Karpas-422 (cell line): ENCODE results near the gene NOL4L. TPM values are rescaled to one million over a fixed set of nuclear protein-coding genes. Genes with fewer than 3 reads are reported as not detected.

Experiments
- DNase-seq: peaks from one replicate; pipeline ENCODE4 v3.0.0-alpha.2; 2015
- H2AFZ ChIP-seq: fragments of 200-600 bp; sonication (generic); 2 replicates; pipeline ENCODE4 v1.6.1; 2014; ENCODE audit warnings: antibody characterized with exemption, low read length, mixed read lengths
- H3K27ac ChIP-seq: fragments of 200-600 bp; sonication (generic); 2 replicates; pipeline ENCODE4 v1.5.1; 2014; ENCODE audit warnings: mild to moderate bottlenecking, low read length, moderate library complexity
- H3K27me3 ChIP-seq: fragments of 200-600 bp; sonication (generic); 2 replicates; pipeline ENCODE4 v1.6.1; 2014; ENCODE audit warnings: low read length, mixed read lengths
- H3K36me3 ChIP-seq: fragments of 200-600 bp; sonication (generic); 2 replicates; pipeline ENCODE4 v1.6.1; 2014; ENCODE audit warnings: low read length, mixed read lengths; ENCODE audit not compliant: insufficient read depth
- H3K4me1 ChIP-seq: fragments of 200-600 bp; sonication (generic); 2 replicates; pipeline ENCODE4 v1.6.1; 2014; ENCODE audit warnings: mild to moderate bottlenecking, low read length, mixed read lengths
- H3K4me2 ChIP-seq: fragments of 200-600 bp; sonication (generic); 2 replicates; pipeline ENCODE4 v1.6.1; 2014; ENCODE audit warnings: low read length, low read depth, mild to moderate bottlenecking; ENCODE audit not compliant: poor library complexity, severe bottlenecking
- H3K4me3 ChIP-seq: fragments of 200-600 bp; sonication (generic); 2 replicates; pipeline ENCODE4 v1.5.1; 2014; ENCODE audit warnings: mild to moderate bottlenecking, antibody characterized with exemption, low read length, mixed read lengths
- H3K79me2 ChIP-seq: fragments of 200-600 bp; sonication (generic); 2 replicates; pipeline ENCODE4 v1.6.1; 2014; ENCODE audit warnings: mild to moderate bottlenecking, low read length, mixed read lengths
- H3K9ac ChIP-seq: fragments of 200-600 bp; sonication (generic); 2 replicates; pipeline ENCODE4 v1.6.0; 2014; ENCODE audit warnings: low read length
- H3K9me2 ChIP-seq: fragments of 200-600 bp; sonication (generic), shearing (Covaris generic); replicated peaks from 2 replicates; pipeline ENCODE4 v1.6.0; 2014; ENCODE audit warnings: mild to moderate bottlenecking, low read length, moderate library complexity; ENCODE audit not compliant: insufficient read depth
- H3K9me3 ChIP-seq: fragments of 300-700, 200-600 bp; sonication (generic); 2 replicates; pipeline ENCODE4 v1.6.1; 2014; ENCODE audit warnings: low read length, mixed read lengths
- H4K20me1 ChIP-seq: fragments of 200-600 bp; sonication (generic); 2 replicates; pipeline ENCODE4 v1.6.1; 2014; ENCODE audit warnings: mild to moderate bottlenecking, antibody characterized with exemption, low read length, low read depth; ENCODE audit not compliant: insufficient read depth
- total RNA-seq: library from RNA; depleted of rRNA; stranded (reverse); fragments of >200 nt; shearing (Covaris generic); gene quantifications from 2 replicates; pipeline ENCODE4 v1.2.3, GENCODE V29; 2014; ENCODE audit warnings: low replicate concordance

The NOL4L gene
- total RNA-seq, 1 experiment from 2014 or later = 1.5 TPM

DNA sequence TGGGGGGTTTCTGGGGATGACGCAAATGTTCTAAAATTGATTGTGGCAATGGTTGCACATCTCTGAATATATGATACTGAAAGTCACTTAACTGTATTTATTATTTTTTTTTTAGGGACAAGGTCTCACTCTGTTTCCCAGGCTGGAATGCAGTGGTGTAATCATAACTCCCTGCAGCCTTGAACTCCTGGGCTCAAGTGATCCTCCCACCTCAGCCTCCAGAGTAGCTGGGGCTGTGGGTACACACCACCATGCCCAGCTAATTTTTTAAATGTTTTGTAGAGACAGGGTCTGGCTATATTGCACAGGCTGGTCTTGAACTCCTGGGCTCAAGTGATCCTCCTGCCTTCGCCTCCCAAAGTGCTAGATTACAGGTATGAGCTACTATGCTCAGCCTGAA lies 33.4 kb downstream of the NOL4L start:
- Histone ChIP-seq H3K4me3 (no peak overlapping the region), H3K36me3 (no peaks in the 10 kb centered on the region), H3K4me1 (no peaks in the 10 kb centered on the region), H3K79me2 (no peaks in the 10 kb centered on the region), H3K9ac (no peak overlapping the region), H3K9me3 (no peaks in the 10 kb centered on the region), H3K27me3 (no peaks in the 10 kb centered on the region), H3K9me2 (no peaks in the 10 kb centered on the region), H3K27ac (no peak overlapping the region), H3K4me2 (no peak overlapping the region), H2AFZ (no peak overlapping the region), H4K20me1 (no peaks in the 10 kb centered on the region)
- DNase-seq = no peak

DNA sequence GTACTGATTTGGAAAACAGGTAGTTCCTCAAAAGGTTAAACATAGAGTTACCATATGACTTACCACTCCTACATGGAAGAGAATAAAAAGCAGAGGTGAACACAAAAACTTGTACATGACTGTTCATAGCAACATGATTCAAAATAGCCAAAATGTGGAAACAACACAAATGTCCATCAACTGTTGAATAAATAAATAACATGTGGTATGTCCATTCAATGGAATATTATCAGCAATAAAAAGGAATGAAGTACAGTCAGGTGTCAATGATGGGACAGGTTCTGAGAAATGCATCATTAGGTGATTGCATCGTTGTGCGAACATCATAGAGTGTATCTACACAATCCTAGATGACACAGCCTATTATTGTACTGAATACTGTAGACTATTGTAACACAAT lies 35.3 kb downstream of the NOL4L start:
- DNase-seq = no peak
- Histone ChIP-seq H3K9me2 (no peaks in the 10 kb centered on the region), H3K4me2 (no peak overlapping the region), H2AFZ (no peak overlapping the region), H3K4me3 (no peak overlapping the region), H3K27ac (no peak overlapping the region), H3K9ac (no peak overlapping the region), H3K4me1 (no peaks in the 10 kb centered on the region), H3K27me3 (no peaks in the 10 kb centered on the region), H3K36me3 (no peaks in the 10 kb centered on the region), H3K9me3 (no peaks in the 10 kb centered on the region), H3K79me2 (no peaks in the 10 kb centered on the region), H4K20me1 (no peaks in the 10 kb centered on the region)

DNA sequence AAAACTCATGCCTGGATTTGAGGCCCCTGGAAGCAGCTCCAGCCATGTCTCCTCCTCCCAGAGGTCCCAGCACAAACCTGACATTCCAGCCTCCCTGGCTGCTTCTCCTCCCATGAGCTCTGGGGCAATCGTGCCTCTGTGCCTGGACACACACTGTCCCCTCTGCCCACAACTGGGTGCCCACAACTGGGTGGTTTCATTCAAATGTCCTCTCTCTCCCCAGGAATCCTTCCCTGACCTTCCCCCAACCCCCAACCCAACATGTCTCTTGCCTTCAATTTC lies 37.4 kb downstream of the NOL4L start:
- Histone ChIP-seq H3K4me3 (no peak overlapping the region), H3K27me3 (no peaks in the 10 kb centered on the region), H3K9ac (no peak overlapping the region), H3K4me2 (no peak overlapping the region), H3K27ac (no peak overlapping the region), H2AFZ (no peak overlapping the region), H3K79me2 (no peaks in the 10 kb centered on the region), H3K9me3 (no peaks in the 10 kb centered on the region), H4K20me1 (no peaks in the 10 kb centered on the region), H3K4me1 (no peaks in the 10 kb centered on the region), H3K36me3 (no peaks in the 10 kb centered on the region), H3K9me2 (no peaks in the 10 kb centered on the region)
- no peak for DNase-seq

DNA sequence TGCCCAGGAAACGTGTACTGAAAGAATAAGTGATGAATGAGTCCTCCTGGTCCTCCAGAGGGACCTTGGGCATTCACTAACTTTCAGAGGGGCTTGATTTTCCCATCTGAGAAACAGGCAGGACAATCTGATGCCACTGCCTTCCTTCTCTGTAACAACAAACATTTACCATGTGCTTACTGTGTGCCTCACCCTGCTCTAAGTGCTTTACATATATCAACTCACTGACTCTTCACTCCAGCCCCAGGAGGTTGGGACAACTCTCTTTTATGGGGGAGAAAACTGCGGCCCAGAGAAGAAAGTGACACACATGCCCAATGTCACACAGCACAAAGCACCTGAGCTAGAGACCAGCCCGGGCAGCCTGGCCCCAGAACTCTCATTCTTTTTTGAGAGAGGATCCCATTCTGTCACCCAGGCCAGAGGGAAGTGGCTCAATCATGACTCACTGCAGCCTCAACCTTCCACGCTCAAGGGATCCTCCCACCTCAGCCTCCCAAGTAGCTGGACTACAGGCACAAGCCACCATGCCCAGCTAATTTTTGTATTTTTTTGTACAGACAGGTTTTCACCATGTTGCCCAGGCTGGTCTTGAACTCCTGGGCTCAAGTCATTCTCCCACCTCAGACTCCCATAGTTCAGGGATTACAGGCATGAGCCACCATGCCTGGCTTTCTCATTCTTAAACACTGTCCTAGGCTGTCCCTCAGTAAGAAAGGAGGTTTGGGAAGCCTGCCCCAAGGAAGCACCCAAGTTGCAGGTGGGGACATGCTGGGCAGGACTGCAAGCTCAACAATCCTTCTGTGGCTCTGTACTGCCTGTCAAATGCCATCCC lies 38.0 kb downstream of the NOL4L start:
- no peak overlapping the region for H3K27ac ChIP-seq
- no peaks in the 10 kb centered on the region for H3K9me3 ChIP-seq
- no peaks in the 10 kb centered on the region for H3K4me1 ChIP-seq
- no peaks in the 10 kb centered on the region for H3K79me2 ChIP-seq
- H3K27me3 ChIP-seq = no peaks in the 10 kb centered on the region
- no peak overlapping the region for H3K9ac ChIP-seq
- H3K9me2 ChIP-seq = no peaks in the 10 kb centered on the region
- no peak overlapping the region for H2AFZ ChIP-seq
- H3K36me3 ChIP-seq = no peaks in the 10 kb centered on the region
- H3K4me3 ChIP-seq = no peak overlapping the region
- no peak overlapping the region for H3K4me2 ChIP-seq
- no peak for DNase-seq
- H4K20me1 ChIP-seq = no peaks in the 10 kb centered on the region

DNA sequence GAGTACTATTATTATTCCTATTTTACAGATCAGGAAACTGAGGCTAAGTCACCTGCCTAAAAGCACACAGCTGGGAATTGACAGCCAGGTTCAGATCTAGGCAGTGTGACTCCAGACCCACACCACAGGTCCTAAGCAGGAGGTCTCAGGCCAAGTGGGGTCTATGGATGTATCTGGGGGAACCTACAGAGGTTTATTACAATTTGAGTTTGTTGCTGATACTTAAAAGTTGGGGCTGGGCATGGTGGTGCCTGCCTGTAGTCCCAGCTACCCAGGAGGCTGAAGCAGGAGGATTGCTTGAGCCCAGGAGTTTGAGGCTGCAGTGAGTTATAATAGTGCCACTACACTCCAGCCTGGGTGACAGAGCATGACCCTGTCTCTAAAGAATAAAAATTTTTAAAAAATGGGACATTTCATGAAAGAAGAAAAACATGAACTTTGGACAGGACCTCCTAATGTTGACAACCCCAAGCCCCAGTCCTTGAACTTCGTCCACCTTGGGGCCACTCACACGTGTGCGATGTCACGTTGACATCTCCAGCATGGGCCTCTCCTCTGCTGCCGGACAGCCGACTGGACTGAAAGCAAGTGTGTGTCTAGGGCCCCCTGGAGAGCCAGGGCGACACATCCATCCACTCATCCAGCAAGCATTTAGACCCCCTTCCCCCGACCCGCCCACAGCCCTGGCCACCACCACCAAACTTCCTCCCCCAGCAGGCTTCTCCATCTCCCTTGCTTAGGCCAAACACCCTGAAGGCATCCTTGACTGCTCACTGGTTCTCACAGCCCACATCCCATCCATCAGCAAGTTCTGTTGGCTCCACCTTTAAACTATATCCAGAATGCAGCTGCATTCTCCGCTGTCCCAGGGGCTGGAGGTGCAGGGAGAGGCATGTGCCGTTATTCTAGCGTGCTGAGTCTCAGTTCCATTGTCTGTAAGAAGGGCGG lies 40.0 kb downstream of the NOL4L start:
- Histone ChIP-seq H3K4me2 (no peak overlapping the region), H3K9ac (no peak overlapping the region), H3K9me3 (no peaks in the 10 kb centered on the region), H3K27me3 (no peaks in the 10 kb centered on the region), H3K36me3 (no peaks in the 10 kb centered on the region), H2AFZ (no peak overlapping the region), H3K4me1 (no peaks in the 10 kb centered on the region), H3K27ac (no peak overlapping the region), H3K9me2 (no peaks in the 10 kb centered on the region), H3K4me3 (no peak overlapping the region), H4K20me1 (no peaks in the 10 kb centered on the region), H3K79me2 (no peaks in the 10 kb centered on the region)
- no peak for DNase-seq

DNA sequence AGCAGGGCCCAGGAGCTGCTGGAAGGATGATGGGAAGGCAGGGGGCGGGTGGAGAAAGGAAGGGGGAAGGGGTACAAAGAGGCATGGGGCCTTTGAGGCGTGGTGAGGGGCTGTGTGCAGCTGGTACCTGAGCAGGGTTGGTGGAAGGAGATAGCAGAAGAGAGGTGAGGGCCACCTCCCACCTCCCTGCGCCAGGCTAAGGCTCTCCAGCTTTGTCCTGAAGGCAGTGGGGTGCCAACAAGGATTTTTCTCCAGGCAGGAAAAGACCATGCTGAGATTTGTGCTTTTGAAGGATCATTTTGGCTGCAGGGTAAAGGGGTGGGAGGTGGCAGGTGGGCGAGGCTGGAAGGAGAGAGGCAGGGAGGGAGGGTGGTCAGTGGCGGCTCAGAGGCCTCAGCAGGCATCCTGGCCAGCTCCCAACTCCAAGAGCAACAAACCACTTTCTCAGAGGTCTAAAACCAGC lies 40.8 kb downstream of the NOL4L start:
- Histone ChIP-seq H3K4me2 (no peak overlapping the region), H3K79me2 (no peaks in the 10 kb centered on the region), H2AFZ (no peak overlapping the region), H4K20me1 (no peaks in the 10 kb centered on the region), H3K9ac (no peak overlapping the region), H3K9me3 (no peaks in the 10 kb centered on the region), H3K27ac (no peak overlapping the region), H3K27me3 (no peaks in the 10 kb centered on the region), H3K4me3 (no peak overlapping the region), H3K9me2 (no peaks in the 10 kb centered on the region), H3K4me1 (no peaks in the 10 kb centered on the region), H3K36me3 (no peaks in the 10 kb centered on the region)
- no peak for DNase-seq

DNA sequence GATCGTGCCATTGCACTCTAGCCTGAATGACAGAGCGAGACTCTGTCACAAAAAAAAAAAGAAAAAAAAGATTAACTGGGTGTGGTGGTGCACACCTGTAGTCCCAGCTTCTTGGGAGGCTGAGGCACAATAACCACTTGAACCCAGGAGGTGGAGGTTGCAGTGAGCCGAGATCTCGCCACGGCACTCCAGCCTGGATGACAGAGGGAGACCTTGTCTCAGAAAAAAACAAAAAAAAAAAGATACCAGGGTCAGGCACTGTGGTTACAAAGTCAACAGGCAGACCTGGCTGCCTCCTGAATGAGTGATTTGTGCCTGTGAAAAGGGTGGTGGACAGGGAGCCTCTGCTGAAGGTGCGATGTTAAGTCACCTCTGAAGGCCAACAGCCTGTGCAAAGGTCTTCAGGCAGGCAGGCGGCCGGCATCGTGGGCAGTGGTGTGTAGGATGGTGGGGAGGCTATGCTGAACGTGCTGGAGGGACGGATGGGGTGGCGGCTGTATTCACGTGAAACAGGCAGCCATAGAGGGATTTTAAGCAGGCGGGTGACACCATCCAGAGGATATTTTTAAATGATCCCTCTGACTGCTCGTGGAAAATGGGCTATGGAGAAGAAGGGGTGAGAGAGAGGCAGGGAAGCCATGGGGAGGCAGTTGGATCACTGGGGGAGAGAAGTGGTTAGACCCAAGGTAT lies 41.4 kb downstream of the NOL4L start:
- Histone ChIP-seq H3K4me1 (peaks cover 2% of the 10 kb centered on the region), H3K9me3 (no peaks in the 10 kb centered on the region), H4K20me1 (no peaks in the 10 kb centered on the region), H3K27me3 (no peaks in the 10 kb centered on the region), H3K9me2 (no peaks in the 10 kb centered on the region), H3K36me3 (no peaks in the 10 kb centered on the region), H3K79me2 (no peaks in the 10 kb centered on the region), H3K4me3 (no peak overlapping the region), H2AFZ (no peak overlapping the region), H3K27ac (no peak overlapping the region), H3K4me2 (no peak overlapping the region), H3K9ac (no peak overlapping the region)
- DNase-seq = no peak

DNA sequence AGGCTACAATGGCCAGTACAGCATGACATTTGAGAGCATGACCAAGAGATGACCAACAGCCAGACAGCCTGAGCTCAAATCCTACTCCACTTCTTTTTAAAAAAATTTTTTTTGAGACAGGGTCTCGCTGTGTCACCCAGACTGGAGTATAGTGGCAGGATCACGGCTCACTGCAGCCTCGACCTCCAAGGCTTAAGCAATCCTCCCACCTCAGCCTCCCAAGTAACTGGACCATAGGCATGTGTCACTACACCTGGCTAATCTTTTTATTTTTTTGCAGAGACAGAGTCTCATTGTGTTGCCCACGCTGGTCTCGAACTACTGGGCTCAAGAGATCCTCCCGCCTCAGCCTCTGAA lies 42.9 kb downstream of the NOL4L start:
- H3K4me1 ChIP-seq = peaks cover 5% of the 10 kb centered on the region
- no peak overlapping the region for H3K4me2 ChIP-seq
- no peak overlapping the region for H3K4me3 ChIP-seq
- H3K9ac ChIP-seq = no peak overlapping the region
- no peaks in the 10 kb centered on the region for H3K79me2 ChIP-seq
- no peaks in the 10 kb centered on the region for H3K36me3 ChIP-seq
- H4K20me1 ChIP-seq = no peaks in the 10 kb centered on the region
- H2AFZ ChIP-seq = no peak overlapping the region
- no peaks in the 10 kb centered on the region for H3K27me3 ChIP-seq
- no peaks in the 10 kb centered on the region for H3K9me2 ChIP-seq
- no peaks in the 10 kb centered on the region for H3K9me3 ChIP-seq
- no peak for DNase-seq
- no peak overlapping the region for H3K27ac ChIP-seq
